ENCODE results near the gene HSD17B14.
A peak's percentile ranks its signal among the peaks of the same experiment; 100 is the strongest.
"Not testable (repeated sequence)": the region's sequence is repeated elsewhere in the genome, so short reads cannot be mapped to it uniquely, and the experiment has no call there.

Gene HSD17B14

DNA sequence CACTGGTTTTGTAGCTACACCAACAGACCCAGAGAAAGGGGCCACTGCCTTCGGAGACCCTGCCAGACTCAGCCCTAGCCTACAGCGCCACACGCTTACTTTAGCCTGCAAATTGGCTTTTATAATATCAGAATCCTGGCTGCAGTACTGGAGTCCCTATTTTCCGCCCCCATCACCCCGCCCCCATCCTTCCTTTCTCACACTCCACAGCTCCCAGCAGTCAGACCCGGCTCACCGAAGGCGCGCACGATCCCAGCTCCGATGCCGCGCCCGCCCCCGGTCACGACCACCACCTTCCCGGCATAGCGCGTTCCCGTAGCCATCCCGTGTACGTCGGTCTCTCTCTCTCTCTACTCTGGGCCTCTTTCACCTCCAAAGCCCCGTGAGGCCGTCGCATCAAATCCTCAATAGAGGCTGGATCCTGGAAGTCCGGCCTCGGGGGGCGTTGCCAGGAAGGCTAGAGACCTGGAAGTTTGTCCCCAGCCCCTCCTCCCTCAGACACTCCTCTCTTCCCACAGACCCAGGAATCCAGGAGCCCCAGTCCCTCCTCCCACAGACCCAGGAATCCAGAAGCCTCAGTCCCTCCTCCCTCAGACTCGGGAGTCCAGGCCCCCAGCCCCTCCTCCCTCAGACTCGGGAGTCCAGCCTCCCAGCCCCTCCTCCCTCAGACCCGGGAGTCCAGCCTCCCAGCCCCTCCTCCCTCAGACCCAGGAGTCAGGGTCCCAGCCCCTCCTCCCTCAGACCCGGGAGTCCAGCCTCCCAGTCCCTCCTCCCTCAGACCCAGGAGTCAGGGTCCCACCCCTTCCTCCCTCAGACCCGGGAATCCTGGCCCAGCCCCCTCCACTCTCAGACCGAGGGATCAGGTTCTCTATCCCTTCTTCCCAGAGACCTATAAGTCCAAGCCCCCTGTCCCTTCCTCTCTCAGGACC, at the start of gene HSD17B14:
Gene HSD17B14, minus strand, starts transcription at position 403 of the 929 bp plus-strand sequence. Its CDS starts 80 bp downstream, at position 323.
- DNase-seq (ENCODE audit: low spot score) = no peak

DNA sequence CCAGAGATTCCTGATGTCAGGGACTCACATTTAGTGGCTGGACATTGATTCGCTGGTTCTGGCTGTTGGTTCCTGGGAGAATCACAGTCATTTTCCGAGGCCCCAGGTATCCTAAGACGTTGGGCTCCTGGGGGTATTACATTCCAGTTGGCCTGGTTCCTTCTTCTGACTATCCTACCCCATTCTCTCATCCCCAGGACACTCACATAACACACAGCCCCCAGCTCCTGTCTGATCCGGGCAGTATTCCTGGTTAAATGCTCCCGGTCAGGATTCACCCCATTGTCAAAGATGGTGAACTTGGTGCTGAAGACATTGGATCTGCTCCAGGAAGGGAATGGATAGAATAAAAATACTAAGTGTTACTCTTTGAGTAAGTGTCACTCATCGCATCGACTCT, 47.4 kb upstream of the HSD17B14 start:
- no peak for DNase-seq (ENCODE audit: low spot score)

DNA sequence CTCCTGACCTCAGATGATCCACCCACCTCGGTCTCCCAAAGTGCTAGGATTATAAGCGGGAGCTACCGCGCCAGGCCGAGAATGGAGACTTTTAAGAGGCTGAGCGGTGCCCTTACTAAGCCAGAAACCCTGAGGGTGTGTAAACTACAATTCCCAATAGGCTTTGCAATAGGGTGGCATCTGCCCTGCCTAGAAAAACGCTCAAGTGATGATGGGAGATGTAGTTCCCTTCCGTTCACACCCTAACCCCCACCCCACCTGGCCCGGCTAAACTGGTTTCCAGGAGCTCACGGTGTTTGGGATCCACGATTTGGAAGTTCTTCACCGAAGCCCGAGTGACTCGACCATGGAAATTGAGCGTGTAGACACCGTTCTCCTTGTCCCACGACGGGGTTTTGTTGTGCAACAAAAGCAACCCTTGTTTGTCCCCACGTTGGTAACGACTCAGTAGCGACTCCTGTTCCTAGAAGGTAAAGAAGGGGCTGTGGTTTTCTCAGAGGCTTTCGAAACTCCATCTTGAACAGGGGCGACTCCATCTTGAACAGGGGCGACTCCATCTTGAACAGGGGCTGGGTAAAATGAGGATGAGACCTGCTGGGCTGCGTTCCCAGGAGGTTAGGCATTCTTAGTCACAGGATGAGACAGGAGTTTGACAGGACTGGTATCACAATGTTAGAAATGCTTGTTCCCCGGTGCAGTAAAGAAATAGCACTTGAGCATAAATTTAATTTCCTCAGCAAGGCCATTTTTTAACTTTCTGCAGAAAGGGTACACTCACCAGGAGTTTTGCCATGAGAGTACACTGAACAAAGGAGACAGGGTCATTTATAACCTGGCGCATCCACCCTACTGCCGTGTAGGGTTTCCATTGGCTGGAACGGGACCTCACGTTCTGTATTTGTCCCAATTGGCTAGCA, 45.7 kb upstream of the HSD17B14 start:
- DNase-seq (ENCODE audit: low spot score) = peak; percentile 64

DNA sequence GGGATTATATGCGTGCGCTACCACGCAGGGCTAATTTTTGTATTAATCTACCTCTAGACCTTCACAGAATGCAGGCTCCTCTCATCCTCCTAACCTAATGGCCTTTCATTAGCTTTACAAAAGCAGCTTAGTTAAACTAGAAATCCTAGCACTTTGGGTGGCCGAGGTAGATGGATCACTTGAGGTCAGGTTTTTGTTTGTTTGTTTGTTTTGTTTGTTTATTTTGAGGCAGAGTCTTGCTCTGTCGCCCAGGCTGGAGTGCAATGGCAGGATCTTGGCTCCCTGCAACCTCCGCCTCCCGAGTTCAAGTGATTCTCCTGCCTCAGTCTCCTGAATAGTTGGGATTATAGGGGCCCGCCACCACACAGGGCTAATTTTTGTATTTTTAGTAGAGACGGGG, 43.4 kb upstream of the HSD17B14 start:
- not testable (repeated sequence) for DNase-seq (ENCODE audit: low spot score)

DNA sequence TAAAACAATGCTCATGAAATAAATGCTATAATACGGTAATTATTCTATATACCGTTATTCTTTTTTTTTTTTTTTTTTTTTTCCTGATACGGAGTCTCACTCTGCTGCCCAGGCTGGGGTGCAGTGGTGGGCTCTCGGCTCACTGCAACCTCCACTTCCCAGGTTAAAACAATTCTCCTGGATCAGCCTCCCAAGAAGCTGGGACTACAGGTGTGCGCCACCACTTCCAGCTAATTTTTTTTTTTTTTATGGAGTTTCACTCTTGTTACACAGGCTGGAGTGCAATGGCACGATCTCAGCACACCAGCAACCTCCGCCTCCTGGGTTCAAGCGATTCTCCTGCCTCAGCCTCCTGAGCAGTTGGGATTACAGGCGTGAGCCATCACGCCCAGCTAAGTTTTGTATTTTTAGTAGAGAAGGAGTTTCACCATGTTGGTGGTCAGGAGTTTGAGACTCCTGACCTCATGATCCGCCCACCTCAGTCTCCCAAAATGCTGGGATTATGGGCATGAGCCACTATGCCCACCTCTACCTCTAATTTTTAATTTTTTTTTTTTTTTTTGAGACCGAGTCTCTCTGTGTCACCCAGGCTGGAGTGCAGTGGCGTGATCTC, 42.8 kb upstream of the HSD17B14 start:
- no peak for DNase-seq (ENCODE audit: low spot score)

DNA sequence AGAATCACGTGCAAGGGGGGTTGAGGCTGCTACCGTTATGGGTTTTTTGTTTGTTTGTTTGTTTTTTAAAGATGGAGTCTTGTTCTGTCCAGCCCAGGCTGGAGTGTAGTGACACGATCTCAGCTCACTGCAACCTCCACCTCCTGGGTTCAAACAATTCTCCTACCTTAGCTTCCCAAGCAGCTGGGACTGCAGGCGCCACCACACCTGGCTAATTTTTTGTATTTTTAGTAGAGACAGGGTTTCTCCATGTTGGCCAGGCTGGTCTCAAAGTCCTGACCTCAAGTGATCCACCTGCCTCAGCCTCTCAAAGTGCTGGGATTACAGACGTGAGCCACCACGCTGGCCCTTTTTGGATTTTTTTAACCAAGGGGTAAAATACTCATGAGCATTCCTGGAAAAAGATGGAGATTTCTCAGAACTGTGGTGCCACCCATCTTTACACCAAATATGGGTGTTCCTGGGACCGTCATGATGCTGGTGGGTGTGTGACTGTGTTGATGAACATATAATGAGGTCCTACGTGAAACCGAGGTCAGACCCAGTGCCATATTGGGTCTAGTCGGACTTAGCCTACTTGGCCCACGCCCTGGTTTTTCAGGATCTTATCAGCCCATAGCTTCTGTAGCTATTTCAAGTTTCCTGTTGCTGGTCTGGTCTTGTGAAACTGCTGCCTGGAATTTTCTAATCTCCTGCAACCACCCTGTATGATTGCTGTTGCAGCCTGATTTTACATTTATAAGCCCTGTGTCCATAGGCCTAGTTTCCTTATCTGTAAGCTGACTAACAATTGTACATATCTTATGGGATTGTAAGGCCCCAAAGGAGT, 42.1 kb upstream of the HSD17B14 start:
- peak; percentile 97 for DNase-seq (ENCODE audit: low spot score)

DNA sequence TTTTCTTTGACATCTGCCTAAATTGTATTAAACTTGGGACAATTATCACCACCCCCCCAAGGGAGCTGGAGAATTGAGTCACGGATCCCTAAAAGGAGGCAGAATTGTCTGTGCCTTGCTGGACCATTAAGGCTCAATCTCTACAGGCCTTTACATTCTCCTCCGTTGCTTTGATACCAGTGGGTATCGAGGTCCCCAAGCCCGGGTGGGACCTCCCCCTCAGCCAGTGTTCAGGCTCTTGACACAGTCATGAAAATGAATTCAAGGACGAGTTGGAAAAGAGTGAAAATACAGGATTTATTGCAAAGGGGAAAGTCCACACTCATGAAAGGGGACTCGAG, 41.5 kb upstream of the HSD17B14 start:
- DNase-seq (ENCODE audit: low spot score) = peak; percentile 52

DNA sequence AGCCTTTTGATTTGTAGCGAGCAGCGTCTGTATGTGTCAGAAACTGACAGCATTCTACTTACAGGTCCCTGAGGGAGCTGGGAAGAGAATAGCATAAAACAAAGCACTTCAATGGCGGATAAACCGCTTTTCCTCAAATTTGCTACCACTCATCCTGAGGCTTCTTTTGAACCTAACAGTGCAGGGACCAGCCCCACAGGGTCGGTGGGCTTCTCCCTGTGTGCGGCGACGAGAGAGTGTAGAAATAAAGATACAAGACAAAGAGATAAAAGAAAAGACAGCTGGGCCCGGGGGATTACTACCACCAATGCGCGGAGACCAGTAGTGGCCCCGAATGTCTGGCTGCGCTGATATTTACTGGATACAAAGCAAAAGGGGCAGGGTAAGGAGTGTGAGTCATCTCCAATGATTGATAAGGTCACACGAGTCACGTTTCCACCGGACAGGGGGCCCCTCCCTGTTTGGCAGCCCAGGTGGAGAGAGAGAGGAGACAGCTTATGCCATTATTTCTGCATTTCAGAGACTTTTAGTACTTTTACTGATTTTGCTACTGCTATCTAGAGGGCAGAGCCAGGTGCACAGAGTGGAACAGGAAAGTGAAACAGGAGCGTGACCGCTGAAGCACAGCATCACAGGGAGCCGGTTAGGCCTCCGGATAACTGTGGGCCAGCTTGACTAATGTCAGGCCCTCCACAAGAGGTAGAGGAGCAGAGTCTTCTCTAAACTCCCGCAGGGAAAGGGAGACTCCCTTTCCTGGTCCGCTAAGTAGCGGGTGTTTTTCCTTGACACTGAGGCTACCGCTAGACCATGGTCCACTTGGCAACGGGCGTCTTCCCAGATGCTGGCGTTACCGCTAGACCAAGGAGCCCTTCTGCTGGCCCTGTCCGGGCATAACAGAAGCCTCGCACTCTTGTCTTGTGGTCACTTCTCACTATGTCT, 40.0 kb upstream of the HSD17B14 start:
- peak; percentile 88 for DNase-seq (ENCODE audit: low spot score)

DNA sequence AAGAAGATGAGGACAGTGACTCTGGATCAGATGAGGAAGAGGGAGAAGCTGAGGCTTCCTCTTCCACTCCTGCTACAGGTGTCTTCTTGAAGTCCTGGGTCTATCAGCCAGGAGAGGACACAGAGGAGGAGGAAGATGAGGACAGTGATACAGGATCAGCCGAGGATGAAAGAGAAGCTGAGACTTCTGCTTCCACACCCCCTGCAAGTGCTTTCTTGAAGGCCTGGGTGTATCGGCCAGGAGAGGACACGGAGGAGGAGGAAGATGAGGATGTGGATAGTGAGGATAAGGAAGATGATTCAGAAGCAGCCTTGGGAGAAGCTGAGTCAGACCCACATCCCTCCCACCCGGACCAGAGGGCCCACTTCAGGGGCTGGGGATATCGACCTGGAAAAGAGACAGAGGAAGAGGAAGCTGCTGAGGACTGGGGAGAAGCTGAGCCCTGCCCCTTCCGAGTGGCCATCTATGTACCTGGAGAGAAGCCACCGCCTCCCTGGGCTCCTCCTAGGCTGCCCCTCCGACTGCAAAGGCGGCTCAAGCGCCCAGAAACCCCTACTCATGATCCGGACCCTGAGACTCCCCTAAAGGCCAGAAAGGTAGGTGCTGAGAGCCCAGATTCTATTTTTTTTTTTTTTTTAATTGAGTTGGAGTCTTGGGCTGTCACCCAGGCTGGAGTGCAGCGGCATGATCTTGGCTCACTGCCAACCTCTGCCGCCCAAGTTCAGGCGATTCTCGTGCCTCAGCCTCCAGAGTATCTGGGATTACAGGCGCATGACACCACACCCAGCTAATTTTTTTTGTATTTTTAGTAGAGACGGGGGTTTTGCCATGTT, 38.2 kb upstream of the HSD17B14 start:
- peak; percentile 80 for DNase-seq (ENCODE audit: low spot score)

DNA sequence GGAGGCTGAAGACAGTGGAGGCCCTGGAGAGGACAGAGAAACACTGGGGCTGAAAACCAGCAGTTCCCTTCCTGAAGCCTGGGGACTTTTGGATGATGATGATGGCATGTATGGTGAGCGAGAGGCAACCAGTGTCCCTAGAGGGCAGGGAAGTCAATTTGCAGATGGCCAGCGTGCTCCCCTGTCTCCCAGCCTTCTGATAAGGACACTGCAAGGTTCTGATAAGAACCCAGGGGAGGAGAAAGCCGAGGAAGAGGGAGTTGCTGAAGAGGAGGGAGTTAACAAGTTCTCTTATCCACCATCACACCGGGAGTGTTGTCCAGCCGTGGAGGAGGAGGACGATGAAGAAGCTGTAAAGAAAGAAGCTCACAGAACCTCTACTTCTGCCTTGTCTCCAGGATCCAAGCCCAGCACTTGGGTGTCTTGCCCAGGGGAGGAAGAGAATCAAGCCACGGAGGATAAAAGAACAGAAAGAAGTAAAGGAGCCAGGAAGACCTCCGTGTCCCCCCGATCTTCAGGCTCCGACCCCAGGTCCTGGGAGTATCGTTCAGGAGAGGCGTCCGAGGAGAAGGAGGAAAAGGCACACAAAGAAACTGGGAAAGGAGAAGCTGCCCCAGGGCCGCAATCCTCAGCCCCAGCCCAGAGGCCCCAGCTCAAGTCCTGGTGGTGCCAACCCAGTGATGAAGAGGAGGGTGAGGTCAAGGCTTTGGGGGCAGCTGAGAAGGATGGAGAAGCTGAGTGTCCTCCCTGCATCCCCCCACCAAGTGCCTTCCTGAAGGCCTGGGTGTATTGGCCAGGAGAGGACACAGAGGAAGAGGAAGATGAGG, 37.4 kb upstream of the HSD17B14 start:
- DNase-seq (ENCODE audit: low spot score) = peak; percentile 96

DNA sequence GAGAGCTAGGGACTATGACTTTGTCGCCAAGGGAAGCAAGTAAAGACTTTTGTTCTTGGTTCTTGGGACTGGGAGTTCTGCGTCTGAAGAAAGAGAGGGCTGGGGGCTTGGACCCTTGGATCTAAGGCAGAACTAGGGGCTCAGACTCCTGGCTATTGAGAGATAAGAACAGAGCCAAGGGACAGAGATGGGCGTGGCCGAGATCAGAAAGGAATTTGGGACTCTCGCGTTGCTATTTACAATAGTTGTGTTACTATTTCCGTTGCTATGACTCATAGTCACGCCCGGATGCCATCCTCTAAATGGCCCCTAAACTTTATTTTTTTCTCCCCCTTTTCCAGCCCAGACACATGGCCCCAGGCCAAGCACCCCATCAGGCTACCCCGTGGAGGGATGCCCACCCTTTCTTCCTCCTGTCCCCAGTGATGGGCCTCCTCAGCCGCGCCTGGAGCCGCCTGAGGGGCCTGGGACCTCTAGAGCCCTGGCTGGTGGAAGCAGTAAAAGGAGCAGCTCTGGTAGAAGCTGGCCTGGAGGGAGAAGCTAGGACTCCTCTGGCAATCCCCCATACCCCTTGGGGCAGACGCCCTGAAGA, 36.7 kb upstream of the HSD17B14 start:
- peak; percentile 89 for DNase-seq (ENCODE audit: low spot score)

DNA sequence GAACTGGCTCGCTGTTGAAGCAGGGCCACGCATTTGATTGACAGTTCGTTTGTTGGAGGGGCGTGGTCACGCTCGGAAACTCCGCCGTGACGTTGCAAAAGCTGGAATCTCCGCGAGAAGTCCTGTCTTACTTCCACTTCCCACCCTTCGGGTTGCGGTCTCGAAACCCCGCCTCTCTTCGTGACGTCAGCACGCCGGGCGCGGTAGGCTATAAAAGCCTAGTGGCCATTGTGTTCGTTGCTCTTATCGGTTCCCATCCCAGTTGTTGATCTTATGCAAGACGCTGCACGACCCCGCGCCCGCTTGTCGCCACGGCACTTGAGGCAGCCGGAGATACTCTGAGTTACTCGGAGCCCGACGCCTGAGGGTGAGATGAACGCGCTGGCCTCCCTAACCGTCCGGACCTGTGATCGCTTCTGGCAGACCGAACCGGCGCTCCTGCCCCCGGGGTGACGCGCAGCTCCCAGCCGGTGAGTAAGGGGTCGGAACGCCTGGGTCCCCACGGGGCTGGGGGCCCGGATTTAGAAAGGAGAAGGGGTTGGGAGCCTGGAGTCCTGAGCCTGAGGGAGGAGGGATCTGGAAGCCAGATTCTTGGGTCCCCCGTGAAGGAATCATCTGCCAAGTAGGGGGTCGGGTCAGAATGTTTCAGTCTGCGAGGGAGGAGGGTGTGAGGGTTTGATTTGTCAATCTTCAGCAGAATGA, 36.0 kb upstream of the HSD17B14 start, which contains the start of gene PPP1R15A:
Gene PPP1R15A, plus strand, starts transcription at position 240 of the 702 bp plus-strand sequence. CDS start 813 bp downstream, outside the sequence.
- DNase-seq (ENCODE audit: low spot score) = peak; percentile 99

DNA sequence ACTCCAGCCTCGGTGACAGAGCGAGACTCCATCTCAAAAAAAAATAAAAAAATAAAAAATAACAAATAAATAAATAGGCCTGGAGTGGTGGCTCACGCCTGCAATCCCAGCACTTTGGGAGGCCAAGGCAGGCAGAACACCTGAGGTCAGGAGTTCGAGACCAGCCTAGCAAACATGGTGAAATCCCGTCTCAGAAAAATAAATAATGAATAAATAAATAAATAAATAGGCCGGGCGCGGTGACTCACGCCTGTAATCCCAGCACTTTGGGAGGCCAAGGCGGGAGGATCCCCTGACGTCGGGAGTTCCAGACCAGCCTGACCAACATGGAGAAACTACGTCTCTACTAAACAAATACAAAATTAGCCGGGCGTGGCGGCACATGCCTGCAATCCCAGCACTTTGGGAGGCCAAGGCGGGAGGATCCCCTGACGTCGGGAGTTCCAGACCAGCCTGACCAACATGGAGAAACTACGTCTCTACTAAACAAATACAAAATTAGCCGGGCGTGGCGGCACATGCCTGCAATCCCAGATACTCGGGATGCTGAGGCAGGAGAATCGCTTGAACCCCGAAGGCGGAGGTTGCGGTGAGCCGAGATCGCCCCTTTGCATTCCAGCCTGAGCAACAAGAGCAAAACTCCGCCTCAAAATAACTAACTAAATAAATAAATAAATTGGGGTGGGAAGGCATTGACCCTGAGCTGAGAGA, 35.3 kb upstream of the HSD17B14 start:
- not testable (repeated sequence) for DNase-seq (ENCODE audit: low spot score)

DNA sequence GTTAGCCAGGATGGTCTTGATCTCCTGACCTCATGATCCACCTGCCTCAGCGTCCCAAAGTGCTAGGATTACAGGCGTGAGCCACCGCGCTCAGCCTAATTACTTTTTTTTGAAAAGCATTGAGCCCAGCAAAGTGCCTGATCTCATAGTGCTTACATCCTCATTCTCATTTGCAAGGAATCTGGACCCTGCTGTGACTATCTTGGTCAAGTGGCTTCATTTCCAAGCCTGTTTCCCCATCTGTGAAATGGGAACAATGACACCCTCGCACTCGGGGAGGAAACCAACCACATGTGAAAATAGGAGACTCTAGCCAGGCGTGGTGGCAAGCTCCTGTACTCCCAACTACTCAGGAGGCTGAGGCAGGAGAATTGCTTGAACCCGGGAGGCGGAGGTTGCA, 33.8 kb upstream of the HSD17B14 start:
- no peak for DNase-seq (ENCODE audit: low spot score)

DNA sequence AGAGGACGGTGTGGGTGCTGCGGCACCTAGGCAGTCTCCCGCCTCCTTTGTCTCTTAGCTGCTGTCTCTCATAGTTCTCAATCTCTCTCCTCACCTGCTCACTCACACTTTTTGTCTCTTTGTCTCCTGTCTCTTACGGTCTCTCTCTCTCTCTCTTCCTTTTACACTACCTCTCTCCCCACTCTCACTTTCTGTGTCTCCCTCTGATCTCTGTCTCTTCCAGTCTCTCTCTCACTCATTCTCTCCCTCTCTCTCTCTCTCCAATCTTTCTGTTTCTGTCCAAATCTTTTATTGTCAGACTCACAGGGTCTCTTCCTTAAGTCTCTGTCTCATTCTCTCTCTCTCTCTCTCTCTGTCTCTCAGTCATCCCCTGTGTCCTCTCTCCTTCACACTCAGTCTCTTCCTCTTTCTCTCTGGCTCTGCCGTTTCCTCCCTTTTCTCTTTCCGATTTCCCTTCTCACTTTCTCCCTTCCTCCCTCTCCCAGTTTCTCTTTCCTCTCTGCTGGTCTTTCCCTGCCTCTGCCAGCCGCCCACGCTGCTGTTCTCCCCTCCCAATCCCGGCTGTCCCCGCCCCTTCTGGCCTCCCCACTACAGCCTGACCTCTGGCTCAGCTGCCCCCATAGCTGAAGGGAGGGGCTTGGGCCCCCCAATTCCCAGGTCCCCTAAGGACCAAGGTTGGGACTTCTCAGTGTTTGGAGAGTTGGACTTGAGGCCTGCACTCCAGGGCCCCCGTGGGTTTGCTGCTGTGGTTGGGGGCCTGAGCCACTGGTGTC, 32.0 kb upstream of the HSD17B14 start, which contains the start of gene PLEKHA4:
Gene PLEKHA4, minus strand, starts transcription at position 504 of the 773 bp plus-strand sequence. CDS start 997 bp downstream, outside the sequence.
- no peak for DNase-seq (ENCODE audit: low spot score)

DNA sequence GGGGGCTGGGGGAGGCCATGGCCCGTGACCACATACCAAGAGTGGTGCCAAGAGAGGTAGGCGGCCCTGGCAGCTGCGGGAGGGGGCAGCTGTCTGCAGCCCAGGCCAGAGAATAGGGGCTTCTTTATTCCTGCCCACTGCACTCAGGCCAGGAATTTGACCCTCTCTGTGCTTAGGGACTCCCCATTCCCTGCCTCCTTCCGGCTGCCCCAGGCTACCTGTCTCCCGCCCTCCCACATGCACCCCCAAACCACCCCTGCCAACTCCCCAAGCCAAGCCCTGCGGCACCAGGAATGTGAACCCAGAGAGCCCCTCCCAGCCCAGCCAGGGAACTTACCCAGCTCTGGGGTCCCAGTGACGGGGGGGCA, 31.4 kb upstream of the HSD17B14 start:
- no peak for DNase-seq (ENCODE audit: low spot score)

Measured in hematopoietic multipotent progenitor cell treated with erythropoietin and hydrocortisone succinate and interleukin-3 and kit ligand, for 15 days (in vitro differentiated cells).